ENCODE data around the gene CAVIN2.

DNA sequence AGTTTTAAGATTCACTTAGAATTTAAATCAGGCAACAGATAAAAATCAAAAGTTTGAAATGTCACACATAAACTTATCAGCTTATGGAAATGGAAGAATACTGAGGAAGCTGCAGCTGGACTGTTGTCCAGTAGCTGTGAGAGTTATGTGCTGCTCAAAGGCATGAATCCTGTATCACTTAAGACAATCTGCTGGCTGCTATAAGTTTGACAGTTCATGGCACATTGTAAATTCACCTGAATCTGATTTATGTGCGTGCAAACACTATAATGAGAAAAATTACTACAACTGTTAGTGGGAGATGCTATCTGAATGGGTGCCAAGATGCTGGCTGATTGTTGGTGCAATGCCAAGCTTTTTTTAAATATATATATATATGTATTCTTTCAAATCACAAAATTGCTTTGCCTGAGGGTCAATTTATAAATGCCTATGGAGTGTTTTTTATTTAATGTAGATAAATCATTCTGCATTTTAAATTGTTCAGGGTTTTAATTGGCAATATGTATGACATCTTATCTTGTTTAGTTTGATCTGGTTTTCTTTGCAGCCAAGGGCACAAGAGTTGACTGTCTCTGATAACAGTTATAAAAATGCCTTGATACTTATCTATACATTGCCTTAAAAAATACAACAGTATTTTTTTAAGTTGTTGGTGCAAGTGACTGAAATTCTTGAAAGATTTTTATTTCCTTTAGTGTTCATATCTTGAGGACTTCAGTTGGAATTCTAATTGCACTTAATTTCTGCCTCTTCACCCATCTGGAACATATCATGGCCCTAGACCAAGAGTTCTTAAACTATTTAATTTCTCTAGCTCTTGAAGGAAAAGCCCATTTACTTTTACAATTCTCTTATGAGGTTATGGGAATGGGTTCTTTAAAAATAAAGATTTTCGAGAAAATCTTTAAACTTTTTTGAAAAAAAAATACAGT lies 48.7 kb downstream of the CAVIN2 start:
- TF ChIP-seq SUZ12 (IDR thresholded peaks at IDR 0.05) (no peak), FOXA1 (IDR thresholded peaks at IDR 0.05) (no peak), BHLHE40 (IDR thresholded peaks at IDR 0.05; ENCODE audit: borderline replicate concordance) (no peak), FOXM1 (IDR thresholded peaks at IDR 0.05; ENCODE audit: borderline replicate concordance) (no peak)

Measured in HEK293T (cell line).